ENCODE data around the gene TMEM144. TPM values are rescaled to one million over a fixed set of nuclear protein-coding genes. Genes with fewer than 3 reads are reported as not detected.

The TMEM144 gene
- total RNA-seq, 1 experiment from 2014 or later = 3.4 TPM

DNA sequence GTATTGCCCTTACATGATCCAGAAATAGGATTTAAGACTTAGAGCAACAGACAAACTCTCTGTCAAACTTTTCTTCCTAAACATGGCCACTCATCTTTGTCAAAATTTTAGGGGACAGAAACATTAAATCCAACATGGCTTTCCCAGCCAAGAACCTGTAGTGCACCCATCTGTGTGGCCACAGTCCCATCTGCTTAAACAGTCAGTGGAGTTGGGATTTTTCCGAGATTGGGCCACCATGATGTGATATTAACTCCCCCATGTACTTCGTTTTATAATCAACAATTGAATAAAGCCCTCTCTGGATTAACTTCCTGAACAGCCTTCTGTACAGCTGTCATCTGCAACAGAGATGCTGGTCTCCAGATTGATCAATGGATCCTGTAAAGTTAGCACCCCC is 28.9 kb downstream of the TMEM144 start:
- Histone ChIP-seq H3K14ac (ENCODE audit: insufficient read depth, low read length) (no peak overlapping the region), H2BK120ac (ENCODE audit: low read depth, low read length, poor library complexity, severe bottlenecking) (no peak overlapping the region), H4K8ac (replicated peaks; ENCODE audit: insufficient read length, low read depth, low read length) (no peak overlapping the region), H3K23me2 (ENCODE audit: insufficient read length, low read depth, low read length, poor library complexity, severe bottlenecking) (no peaks in the 10 kb centered on the region), H3K79me2 (ENCODE audit: insufficient read depth, low read length) (no peaks in the 10 kb centered on the region), H2AK5ac (ENCODE audit: insufficient read length, low read length) (no peak overlapping the region), H3K23ac (ENCODE audit: insufficient read length, low read depth, low read length) (no peak overlapping the region), H3K4me1 (ENCODE audit: insufficient read depth, low read length) (no peaks in the 10 kb centered on the region), H4K5ac (ENCODE audit: insufficient read length, low read depth, low read length) (no peak overlapping the region), H3K9me3 (ENCODE audit: control insufficient read depth, low read depth, low read length) (no peaks in the 10 kb centered on the region), H3T11ph (ENCODE audit: low read length) (no peak overlapping the region), H3K9ac (ENCODE audit: extremely low read depth, insufficient read length, low read length) (no peak overlapping the region), H3K79me1 (ENCODE audit: insufficient read depth, low read depth, low read length, poor library complexity, severe bottlenecking) (no peaks in the 10 kb centered on the region), H4K91ac (ENCODE audit: insufficient read length, low read depth, low read length) (no peak overlapping the region), H3K4ac (ENCODE audit: low read depth, low read length) (no peak overlapping the region), H3K18ac (ENCODE audit: insufficient read length, low read depth, low read length) (no peak overlapping the region), H2BK15ac (ENCODE audit: low read depth, low read length) (no peak overlapping the region), H3K27me3 (ENCODE audit: insufficient read depth, low read length) (no peaks in the 10 kb centered on the region), H3K27ac (ENCODE audit: insufficient read length, low read depth, low read length) (no peak overlapping the region), H4K20me1 (ENCODE audit: control insufficient read depth, insufficient read depth, insufficient read length) (no peaks in the 10 kb centered on the region), H2BK12ac (ENCODE audit: insufficient read length, low read depth, low read length) (no peak overlapping the region), H2AFZ (ENCODE audit: low read length) (no peak overlapping the region), H3K4me2 (ENCODE audit: insufficient read depth, insufficient read length, low read length) (no peak overlapping the region), H3K56ac (ENCODE audit: insufficient read length, low read depth, low read length) (no peak overlapping the region), H2BK5ac (ENCODE audit: insufficient read length, low read length) (no peak overlapping the region), H2BK20ac (ENCODE audit: low read depth, low read length, poor library complexity, severe bottlenecking) (no peak overlapping the region)
- no peak overlapping the region for H3K4me3 Mint-ChIP-seq
- no peak for DNase-seq
- peaks cover 10 to 11% of the 10 kb centered on the region in 2 experiments for H3K4me1 Mint-ChIP-seq
- no peak for TF ChIP-seq CTCF (conservative IDR thresholded peaks at IDR 0.05)
- no peaks in the 10 kb centered on the region for H3K27me3 Mint-ChIP-seq (ENCODE audit: low read depth)
- H3K9me3 Mint-ChIP-seq = no peaks in the 10 kb centered on the region
- no CpG with 5 or more reads among the region's 2 CpGs for WGBS (ENCODE audit: extremely low coverage, insufficient read length, low lambda C conversion rate)
- H3K27ac Mint-ChIP-seq = no peak overlapping the region
- no peaks in the 10 kb centered on the region; a peak in 1 of 7 replicates for H3K36me3 Mint-ChIP-seq (ENCODE audit: insufficient read depth in 1 of 3, low read depth in 3 of 3)

Data from H9 (cell line).